OCI-LY3 (cell line): ENCODE measurements around the gene CCDC102B.

Experiments used
- EZH2phosphoT487 ChIP-seq: fragments of 200-600 bp; shearing (Covaris generic); IDR thresholded peaks from 2 replicates; pipeline ENCODE4 v1.6.1; 2018; ENCODE audit warnings: antibody characterized with exemption, mixed run types, low read depth
- TF ChIP-seq, protein P1 (sequence below): fragments of 200-600, 300-600 bp; sonication (generic); IDR thresholded peaks from 2 replicates; pipeline ENCODE4 v1.5.1; 2014; ENCODE audit warnings: antibody characterized with exemption, low read length, low read depth

DNA sequence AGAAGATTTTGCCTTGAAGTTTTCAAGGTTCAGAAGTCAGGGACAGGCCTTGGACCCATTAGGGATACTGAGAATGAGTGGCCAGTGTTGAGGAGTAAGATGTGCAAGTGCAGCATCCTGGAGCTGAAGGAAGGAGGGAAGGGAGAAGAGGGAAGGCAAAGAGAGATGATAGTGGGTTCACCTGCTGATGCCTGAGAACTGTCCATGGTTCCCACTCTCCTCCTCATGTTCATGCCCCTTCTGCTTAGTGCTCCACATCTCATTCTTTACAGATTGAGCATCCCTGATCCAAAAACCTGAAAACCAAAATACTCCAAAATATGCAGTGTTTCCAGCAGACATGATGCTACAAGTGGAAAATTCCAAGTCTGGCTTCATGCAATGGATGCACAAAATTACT lies 137.8 kb downstream of the CCDC102B start:
- TF ChIP-seq, protein P1, sequence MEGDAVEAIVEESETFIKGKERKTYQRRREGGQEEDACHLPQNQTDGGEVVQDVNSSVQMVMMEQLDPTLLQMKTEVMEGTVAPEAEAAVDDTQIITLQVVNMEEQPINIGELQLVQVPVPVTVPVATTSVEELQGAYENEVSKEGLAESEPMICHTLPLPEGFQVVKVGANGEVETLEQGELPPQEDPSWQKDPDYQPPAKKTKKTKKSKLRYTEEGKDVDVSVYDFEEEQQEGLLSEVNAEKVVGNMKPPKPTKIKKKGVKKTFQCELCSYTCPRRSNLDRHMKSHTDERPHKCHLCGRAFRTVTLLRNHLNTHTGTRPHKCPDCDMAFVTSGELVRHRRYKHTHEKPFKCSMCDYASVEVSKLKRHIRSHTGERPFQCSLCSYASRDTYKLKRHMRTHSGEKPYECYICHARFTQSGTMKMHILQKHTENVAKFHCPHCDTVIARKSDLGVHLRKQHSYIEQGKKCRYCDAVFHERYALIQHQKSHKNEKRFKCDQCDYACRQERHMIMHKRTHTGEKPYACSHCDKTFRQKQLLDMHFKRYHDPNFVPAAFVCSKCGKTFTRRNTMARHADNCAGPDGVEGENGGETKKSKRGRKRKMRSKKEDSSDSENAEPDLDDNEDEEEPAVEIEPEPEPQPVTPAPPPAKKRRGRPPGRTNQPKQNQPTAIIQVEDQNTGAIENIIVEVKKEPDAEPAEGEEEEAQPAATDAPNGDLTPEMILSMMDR = no peak
- no peak for TF ChIP-seq EZH2phosphoT487
